GM23338 (cell line): ENCODE data around the gene ACE2. TPM values are rescaled to one million over a fixed set of nuclear protein-coding genes. Genes with fewer than 3 reads are reported as not detected.

Source experiments
- ATAC-seq: fragments of 200-7000 bp; cut with Tn5 transposase; 3 replicates; pipeline ENCODE4 v1.9.1; 2020
- DNase-seq: peaks from one replicate; pipeline ENCODE4 v3.0.0-alpha.2; 2015; ENCODE audit warnings: low spot score
- H2AFZ ChIP-seq: fragments of 200-600 bp; sonication (generic); 2 replicates; pipeline ENCODE4 v1.8.0; 2016; ENCODE audit warnings: antibody characterized with exemption, mild to moderate bottlenecking, moderate library complexity
- H3F3A ChIP-seq: fragments of 200-600 bp; sonication (generic); replicated peaks from 2 replicates; pipeline ENCODE4 v1.8.0; 2017; ENCODE audit warnings: antibody characterized with exemption, mixed run types, low read depth
- H3K27ac ChIP-seq: fragments of 200-600 bp; sonication (generic); 2 replicates; pipeline ENCODE4 v1.6.1; 2016; ENCODE audit warnings: low read depth
- H3K27me3 ChIP-seq: fragments of 200-600 bp; sonication (generic); 2 replicates; pipeline ENCODE4 v1.8.0; 2016; ENCODE audit warnings: mild to moderate bottlenecking, mixed run types, moderate library complexity; ENCODE audit not compliant: insufficient read depth
- H3K36me3 ChIP-seq: fragments of 200-600 bp; sonication (generic); 2 replicates; pipeline ENCODE4 v1.8.0; 2016; ENCODE audit warnings: mild to moderate bottlenecking; ENCODE audit not compliant: insufficient read depth
- H3K4me1 ChIP-seq: fragments of 200-600 bp; sonication (generic); 2 replicates; pipeline ENCODE4 v1.8.0; 2016; ENCODE audit warnings: mild to moderate bottlenecking, moderate library complexity; ENCODE audit not compliant: insufficient read depth
- H3K4me2 ChIP-seq: fragments of 200-600 bp; sonication (generic); 2 replicates; pipeline ENCODE4 v1.7.1; 2017; ENCODE audit warnings: mixed run types
- H3K4me3 ChIP-seq: fragments of 200-600 bp; sonication (generic); 2 replicates; pipeline ENCODE4 v1.6.1; 2016; ENCODE audit warnings: mixed run types
- H3K79me2 ChIP-seq: fragments of 200-600 bp; sonication (generic); replicated peaks from 2 replicates; pipeline ENCODE4 v1.8.0; 2017; ENCODE audit warnings: mild to moderate bottlenecking; ENCODE audit not compliant: insufficient read depth
- H3K9me2 ChIP-seq: fragments of 200-600 bp; sonication (generic); 2 replicates; pipeline ENCODE4 v1.8.0; 2017; ENCODE audit not compliant: insufficient read depth
- H4K20me1 ChIP-seq: fragments of 200-600 bp; sonication (generic); replicated peaks from 2 replicates; pipeline ENCODE4 v1.8.0; 2017; ENCODE audit warnings: mild to moderate bottlenecking; ENCODE audit not compliant: insufficient read depth
- H3K27ac Mint-ChIP-seq: 2 replicates; pipeline ENCODE4 v1.8.0; 2020; ENCODE audit warnings: inconsistent platforms, mild to moderate bottlenecking, moderate library complexity, mixed read lengths
- H3K27me3 Mint-ChIP-seq: 3 replicates; pipeline ENCODE4 v1.8.0; 2022; ENCODE audit warnings: low read depth, mild to moderate bottlenecking, moderate library complexity, mixed read lengths, inconsistent platforms; ENCODE audit not compliant: insufficient read depth, poor library complexity
- H3K36me3 Mint-ChIP-seq: 3 replicates; pipeline ENCODE4 v1.8.0; 2021; ENCODE audit warnings: low read depth, mild to moderate bottlenecking, inconsistent platforms, moderate library complexity, mixed read lengths
- H3K4me1 Mint-ChIP-seq: 3 replicates; pipeline ENCODE4 v1.8.0; 2020; ENCODE audit warnings: mild to moderate bottlenecking, inconsistent platforms, mixed read lengths
- H3K4me3 Mint-ChIP-seq: 3 replicates; pipeline ENCODE4 v1.8.0; 2021; ENCODE audit warnings: moderate library complexity, mild to moderate bottlenecking, inconsistent platforms, mixed read lengths
- H3K9me3 Mint-ChIP-seq: 3 replicates; pipeline ENCODE4 v1.8.0; 2020; ENCODE audit warnings: moderate library complexity, mild to moderate bottlenecking, inconsistent platforms, mixed read lengths
- CREB1 ChIP-seq: fragments of 250-450 bp; sonication (Bioruptor Pico); IDR thresholded peaks from 2 replicates; pipeline ENCODE4 v1.5.0; 2020; ENCODE audit warnings: low read depth, mild to moderate bottlenecking, moderate library complexity
- EZH2 ChIP-seq: fragments of 200-600 bp; sonication (generic); IDR thresholded peaks from one replicate; pipeline ENCODE4 v1.8.0; 2017; ENCODE audit warnings: antibody characterized with exemption, mild to moderate bottlenecking, low read depth; ENCODE audit not compliant: unreplicated experiment
- EZH2phosphoT487 ChIP-seq: fragments of 200-600 bp; sonication (generic); IDR thresholded peaks from one replicate; pipeline ENCODE4 v1.8.1; 2018; ENCODE audit warnings: antibody characterized with exemption; ENCODE audit not compliant: unreplicated experiment
- JUNB ChIP-seq: IDR thresholded peaks from one replicate; pipeline ENCODE4 v1.6.1; 2016; ENCODE audit warnings: antibody characterized with exemption; ENCODE audit not compliant: unreplicated experiment
- NANOG ChIP-seq: IDR thresholded peaks from 2 replicates; pipeline ENCODE4 v1.6.1; 2016; ENCODE audit warnings: antibody characterized with exemption, borderline replicate concordance
- POLR2AphosphoS5 ChIP-seq: IDR thresholded peaks from 2 replicates; pipeline ENCODE4 v1.6.1; 2016; ENCODE audit warnings: antibody characterized with exemption, low read depth
- STAT1 ChIP-seq: IDR thresholded peaks from one replicate; pipeline ENCODE4 v1.6.1; 2016; ENCODE audit warnings: antibody characterized with exemption; ENCODE audit not compliant: unreplicated experiment
- ZNF114 ChIP-seq: fragments of 250-450 bp; sonication (Bioruptor Pico); IDR thresholded peaks from 2 replicates; pipeline ENCODE4 v1.5.0; 2020; ENCODE audit warnings: mild to moderate bottlenecking, moderate library complexity
- ZNF331 ChIP-seq: fragments of 250-450 bp; sonication (Bioruptor Pico); IDR thresholded peaks from 2 replicates; pipeline ENCODE4 v1.5.0; 2020; ENCODE audit warnings: low read depth, mild to moderate bottlenecking, moderate library complexity
- polyA plus RNA-seq: library from polyadenylated mRNA; unstranded; fragments of >200 nt; fragmentation: Nextera tagmentation; extraction: Ambion mirVana; gene quantifications from 2 replicates; pipeline ENCODE4 v1.2.1, GENCODE V29; 2016
- total RNA-seq: library from RNA; depleted of rRNA; stranded (reverse); fragments of >200 nt; shearing (Covaris generic); gene quantifications from 2 replicates; pipeline ENCODE4 v1.2.3, GENCODE V29; 2014
- TF ChIP-seq, protein P1 (sequence below), 2 experiments: fragments of 200-600 bp in 1 of 2; sonication (generic) in 1 of 2; conservative IDR thresholded peaks; 2 replicates each; pipeline versions ENCODE4 v1.5.1 to v1.6.1; 2016 to 2017; ENCODE audit warnings: antibody characterized with exemption in 2 of 2, low read depth in 2 of 2, mild to moderate bottlenecking in 2 of 2, moderate library complexity in 1 of 2
- TF ChIP-seq, protein P2 (sequence below): IDR thresholded peaks from one replicate; pipeline ENCODE4 v1.6.1; 2018; ENCODE audit warnings: antibody characterized with exemption; ENCODE audit not compliant: unreplicated experiment
- TF ChIP-seq, protein P3 (sequence below): fragments of 250-450 bp; sonication (Bioruptor Pico); IDR thresholded peaks from 2 replicates; pipeline ENCODE4 v1.5.0; 2020; ENCODE audit warnings: mild to moderate bottlenecking, moderate library complexity
- TF ChIP-seq, protein P4 (sequence below): IDR thresholded peaks from 2 replicates; pipeline ENCODE4 v1.6.1; 2016; ENCODE audit warnings: antibody characterized with exemption

The ACE2 gene
- total and polyA plus RNA-seq, 2 experiments from 2014 or later = 0.10 TPM; not detected in 1

DNA sequence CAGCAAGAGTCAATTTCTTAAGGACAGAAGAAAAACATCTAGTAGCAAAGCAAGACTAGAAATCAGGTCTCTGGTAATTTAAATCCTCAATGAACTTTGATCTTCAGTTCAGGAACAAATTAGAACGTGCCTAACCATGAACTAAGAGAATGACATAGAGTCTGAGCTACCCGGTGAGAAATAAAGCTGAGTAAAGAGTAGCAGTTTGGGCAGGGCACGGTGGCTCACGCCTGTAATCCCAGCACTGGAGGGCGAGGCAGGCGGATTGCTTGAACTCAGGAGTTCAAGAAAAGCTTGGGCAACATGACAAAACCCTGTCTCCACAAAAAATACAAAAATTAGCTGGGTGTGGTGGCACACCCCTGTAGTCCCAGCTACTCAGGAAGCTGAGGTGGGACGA, 37.7 kb downstream of the ACE2 start:
- TF ChIP-seq ZNF331 (CRISPR knock-in tag) = no peak
- TF ChIP-seq STAT1 = no peak
- TF ChIP-seq, protein P1, sequence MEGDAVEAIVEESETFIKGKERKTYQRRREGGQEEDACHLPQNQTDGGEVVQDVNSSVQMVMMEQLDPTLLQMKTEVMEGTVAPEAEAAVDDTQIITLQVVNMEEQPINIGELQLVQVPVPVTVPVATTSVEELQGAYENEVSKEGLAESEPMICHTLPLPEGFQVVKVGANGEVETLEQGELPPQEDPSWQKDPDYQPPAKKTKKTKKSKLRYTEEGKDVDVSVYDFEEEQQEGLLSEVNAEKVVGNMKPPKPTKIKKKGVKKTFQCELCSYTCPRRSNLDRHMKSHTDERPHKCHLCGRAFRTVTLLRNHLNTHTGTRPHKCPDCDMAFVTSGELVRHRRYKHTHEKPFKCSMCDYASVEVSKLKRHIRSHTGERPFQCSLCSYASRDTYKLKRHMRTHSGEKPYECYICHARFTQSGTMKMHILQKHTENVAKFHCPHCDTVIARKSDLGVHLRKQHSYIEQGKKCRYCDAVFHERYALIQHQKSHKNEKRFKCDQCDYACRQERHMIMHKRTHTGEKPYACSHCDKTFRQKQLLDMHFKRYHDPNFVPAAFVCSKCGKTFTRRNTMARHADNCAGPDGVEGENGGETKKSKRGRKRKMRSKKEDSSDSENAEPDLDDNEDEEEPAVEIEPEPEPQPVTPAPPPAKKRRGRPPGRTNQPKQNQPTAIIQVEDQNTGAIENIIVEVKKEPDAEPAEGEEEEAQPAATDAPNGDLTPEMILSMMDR (conservative IDR thresholded peaks at IDR 0.05; ENCODE audit: low read depth in 2 of 2) = no peak
- TF ChIP-seq EZH2 = no peak
- no peak for TF ChIP-seq POLR2AphosphoS5
- TF ChIP-seq, protein P2, sequence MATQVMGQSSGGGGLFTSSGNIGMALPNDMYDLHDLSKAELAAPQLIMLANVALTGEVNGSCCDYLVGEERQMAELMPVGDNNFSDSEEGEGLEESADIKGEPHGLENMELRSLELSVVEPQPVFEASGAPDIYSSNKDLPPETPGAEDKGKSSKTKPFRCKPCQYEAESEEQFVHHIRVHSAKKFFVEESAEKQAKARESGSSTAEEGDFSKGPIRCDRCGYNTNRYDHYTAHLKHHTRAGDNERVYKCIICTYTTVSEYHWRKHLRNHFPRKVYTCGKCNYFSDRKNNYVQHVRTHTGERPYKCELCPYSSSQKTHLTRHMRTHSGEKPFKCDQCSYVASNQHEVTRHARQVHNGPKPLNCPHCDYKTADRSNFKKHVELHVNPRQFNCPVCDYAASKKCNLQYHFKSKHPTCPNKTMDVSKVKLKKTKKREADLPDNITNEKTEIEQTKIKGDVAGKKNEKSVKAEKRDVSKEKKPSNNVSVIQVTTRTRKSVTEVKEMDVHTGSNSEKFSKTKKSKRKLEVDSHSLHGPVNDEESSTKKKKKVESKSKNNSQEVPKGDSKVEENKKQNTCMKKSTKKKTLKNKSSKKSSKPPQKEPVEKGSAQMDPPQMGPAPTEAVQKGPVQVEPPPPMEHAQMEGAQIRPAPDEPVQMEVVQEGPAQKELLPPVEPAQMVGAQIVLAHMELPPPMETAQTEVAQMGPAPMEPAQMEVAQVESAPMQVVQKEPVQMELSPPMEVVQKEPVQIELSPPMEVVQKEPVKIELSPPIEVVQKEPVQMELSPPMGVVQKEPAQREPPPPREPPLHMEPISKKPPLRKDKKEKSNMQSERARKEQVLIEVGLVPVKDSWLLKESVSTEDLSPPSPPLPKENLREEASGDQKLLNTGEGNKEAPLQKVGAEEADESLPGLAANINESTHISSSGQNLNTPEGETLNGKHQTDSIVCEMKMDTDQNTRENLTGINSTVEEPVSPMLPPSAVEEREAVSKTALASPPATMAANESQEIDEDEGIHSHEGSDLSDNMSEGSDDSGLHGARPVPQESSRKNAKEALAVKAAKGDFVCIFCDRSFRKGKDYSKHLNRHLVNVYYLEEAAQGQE = no peak
- no peak for TF ChIP-seq ZNF114 (CRISPR knock-in tag)
- TF ChIP-seq, protein P3, sequence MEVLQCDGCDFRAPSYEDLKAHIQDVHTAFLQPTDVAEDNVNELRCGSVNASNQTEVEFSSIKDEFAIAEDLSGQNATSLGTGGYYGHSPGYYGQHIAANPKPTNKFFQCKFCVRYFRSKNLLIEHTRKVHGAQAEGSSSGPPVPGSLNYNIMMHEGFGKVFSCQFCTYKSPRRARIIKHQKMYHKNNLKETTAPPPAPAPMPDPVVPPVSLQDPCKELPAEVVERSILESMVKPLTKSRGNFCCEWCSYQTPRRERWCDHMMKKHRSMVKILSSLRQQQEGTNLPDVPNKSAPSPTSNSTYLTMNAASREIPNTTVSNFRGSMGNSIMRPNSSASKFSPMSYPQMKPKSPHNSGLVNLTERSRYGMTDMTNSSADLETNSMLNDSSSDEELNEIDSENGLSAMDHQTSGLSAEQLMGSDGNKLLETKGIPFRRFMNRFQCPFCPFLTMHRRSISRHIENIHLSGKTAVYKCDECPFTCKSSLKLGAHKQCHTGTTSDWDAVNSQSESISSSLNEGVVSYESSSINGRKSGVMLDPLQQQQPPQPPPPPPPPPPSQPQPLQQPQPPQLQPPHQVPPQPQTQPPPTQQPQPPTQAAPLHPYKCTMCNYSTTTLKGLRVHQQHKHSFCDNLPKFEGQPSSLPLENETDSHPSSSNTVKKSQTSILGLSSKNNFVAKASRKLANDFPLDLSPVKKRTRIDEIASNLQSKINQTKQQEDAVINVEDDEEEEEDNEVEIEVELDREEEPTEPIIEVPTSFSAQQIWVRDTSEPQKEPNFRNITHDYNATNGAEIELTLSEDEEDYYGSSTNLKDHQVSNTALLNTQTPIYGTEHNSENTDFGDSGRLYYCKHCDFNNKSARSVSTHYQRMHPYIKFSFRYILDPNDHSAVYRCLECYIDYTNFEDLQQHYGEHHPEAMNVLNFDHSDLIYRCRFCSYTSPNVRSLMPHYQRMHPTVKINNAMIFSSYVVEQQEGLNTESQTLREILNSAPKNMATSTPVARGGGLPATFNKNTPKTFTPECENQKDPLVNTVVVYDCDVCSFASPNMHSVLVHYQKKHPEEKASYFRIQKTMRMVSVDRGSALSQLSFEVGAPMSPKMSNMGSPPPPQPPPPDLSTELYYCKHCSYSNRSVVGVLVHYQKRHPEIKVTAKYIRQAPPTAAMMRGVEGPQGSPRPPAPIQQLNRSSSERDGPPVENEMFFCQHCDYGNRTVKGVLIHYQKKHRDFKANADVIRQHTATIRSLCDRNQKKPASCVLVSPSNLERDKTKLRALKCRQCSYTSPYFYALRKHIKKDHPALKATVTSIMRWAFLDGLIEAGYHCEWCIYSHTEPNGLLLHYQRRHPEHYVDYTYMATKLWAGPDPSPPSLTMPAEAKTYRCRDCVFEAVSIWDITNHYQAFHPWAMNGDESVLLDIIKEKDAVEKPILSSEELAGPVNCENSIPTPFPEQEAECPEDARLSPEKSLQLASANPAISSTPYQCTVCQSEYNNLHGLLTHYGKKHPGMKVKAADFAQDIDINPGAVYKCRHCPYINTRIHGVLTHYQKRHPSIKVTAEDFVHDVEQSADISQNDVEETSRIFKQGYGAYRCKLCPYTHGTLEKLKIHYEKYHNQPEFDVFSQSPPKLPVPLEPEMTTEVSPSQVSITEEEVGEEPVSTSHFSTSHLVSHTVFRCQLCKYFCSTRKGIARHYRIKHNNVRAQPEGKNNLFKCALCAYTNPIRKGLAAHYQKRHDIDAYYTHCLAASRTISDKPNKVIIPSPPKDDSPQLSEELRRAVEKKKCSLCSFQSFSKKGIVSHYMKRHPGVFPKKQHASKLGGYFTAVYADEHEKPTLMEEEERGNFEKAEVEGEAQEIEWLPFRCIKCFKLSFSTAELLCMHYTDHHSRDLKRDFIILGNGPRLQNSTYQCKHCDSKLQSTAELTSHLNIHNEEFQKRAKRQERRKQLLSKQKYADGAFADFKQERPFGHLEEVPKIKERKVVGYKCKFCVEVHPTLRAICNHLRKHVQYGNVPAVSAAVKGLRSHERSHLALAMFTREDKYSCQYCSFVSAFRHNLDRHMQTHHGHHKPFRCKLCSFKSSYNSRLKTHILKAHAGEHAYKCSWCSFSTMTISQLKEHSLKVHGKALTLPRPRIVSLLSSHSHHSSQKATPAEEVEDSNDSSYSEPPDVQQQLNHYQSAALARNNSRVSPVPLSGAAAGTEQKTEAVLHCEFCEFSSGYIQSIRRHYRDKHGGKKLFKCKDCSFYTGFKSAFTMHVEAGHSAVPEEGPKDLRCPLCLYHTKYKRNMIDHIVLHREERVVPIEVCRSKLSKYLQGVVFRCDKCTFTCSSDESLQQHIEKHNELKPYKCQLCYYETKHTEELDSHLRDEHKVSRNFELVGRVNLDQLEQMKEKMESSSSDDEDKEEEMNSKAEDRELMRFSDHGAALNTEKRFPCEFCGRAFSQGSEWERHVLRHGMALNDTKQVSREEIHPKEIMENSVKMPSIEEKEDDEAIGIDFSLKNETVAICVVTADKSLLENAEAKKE (CRISPR knock-in tag) = no peak
- no peak for TF ChIP-seq JUNB
- TF ChIP-seq NANOG = no peak
- no peak for TF ChIP-seq CREB1 (CRISPR knock-in tag)
- no peak for TF ChIP-seq EZH2phosphoT487
- TF ChIP-seq, protein P4, sequence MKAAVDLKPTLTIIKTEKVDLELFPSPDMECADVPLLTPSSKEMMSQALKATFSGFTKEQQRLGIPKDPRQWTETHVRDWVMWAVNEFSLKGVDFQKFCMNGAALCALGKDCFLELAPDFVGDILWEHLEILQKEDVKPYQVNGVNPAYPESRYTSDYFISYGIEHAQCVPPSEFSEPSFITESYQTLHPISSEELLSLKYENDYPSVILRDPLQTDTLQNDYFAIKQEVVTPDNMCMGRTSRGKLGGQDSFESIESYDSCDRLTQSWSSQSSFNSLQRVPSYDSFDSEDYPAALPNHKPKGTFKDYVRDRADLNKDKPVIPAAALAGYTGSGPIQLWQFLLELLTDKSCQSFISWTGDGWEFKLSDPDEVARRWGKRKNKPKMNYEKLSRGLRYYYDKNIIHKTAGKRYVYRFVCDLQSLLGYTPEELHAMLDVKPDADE = no peak
- no peak overlapping the region for H3K4me3 ChIP-seq
- Mint-ChIP-seq H3K9me3 (no peaks in the 10 kb centered on the region), H3K27ac (no peak overlapping the region), H3K36me3 (no peaks in the 10 kb centered on the region), H3K4me3 (no peak overlapping the region), H3K4me1 (peaks cover 26% of the 10 kb centered on the region), H3K27me3 (peaks cover 1% of the 10 kb centered on the region)
- no peaks in the 10 kb centered on the region for H3K36me3 ChIP-seq
- H4K20me1 ChIP-seq = no peaks in the 10 kb centered on the region
- H3K4me1 ChIP-seq = 0 out of 2 replicates have a peak, but pooled peaks cover 3% of the 10 kb centered on the region
- H3K79me2 ChIP-seq = no peaks in the 10 kb centered on the region
- no peaks in the 10 kb centered on the region for H3K27me3 ChIP-seq
- no peak for ATAC-seq
- H3K4me2 ChIP-seq = no peak overlapping the region
- no peak for DNase-seq
- no peak overlapping the region for H2AFZ ChIP-seq
- no peak overlapping the region for H3K27ac ChIP-seq
- H3K9me2 ChIP-seq = no peaks in the 10 kb centered on the region
- H3F3A ChIP-seq = no peaks in the 10 kb centered on the region
